ENCODE measurements around the gene IFIT1. TPM values are rescaled to one million over a fixed set of nuclear protein-coding genes. Genes with fewer than 3 reads are reported as not detected.

Gene IFIT1
- total and polyA plus RNA-seq, 9 of the 15 experiments (the other 6 are each of a cell fraction or from before 2014, with no cell fraction given) = 0.03 to 0.40 (median 0.18) TPM

- TF ChIP-seq POLR2H (tag; IDR thresholded peaks at IDR 0.05; ENCODE audit: low read depth) (peak; percentile 50; the same call in 1 of the 2 replicates), SOX6 (IDR thresholded peaks at IDR 0.05) (no peak), YY1 (IDR thresholded peaks at IDR 0.05; ENCODE audit: borderline replicate concordance in 1 of 3, control insufficient read depth in 1 of 3, extremely low read depth in 1 of 3, insufficient read depth in 3 of 3, insufficient read length in 1 of 3, insufficient replicate concordance in 2 of 3, low read depth in 1 of 3, low read length in 2 of 3) (no peak), MEIS2 (IDR thresholded peaks at IDR 0.05; ENCODE audit: partially characterized antibody) (no peak), THAP7 (CRISPR knock-in tag; IDR thresholded peaks at IDR 0.05) (no peak), BCLAF1 (IDR thresholded peaks at IDR 0.05; ENCODE audit: borderline replicate concordance in 1 of 2, control insufficient read depth in 1 of 2, low read depth in 2 of 2, low read length in 1 of 2) (no peak), MBD1 (CRISPR knock-in tag; IDR thresholded peaks at IDR 0.05) (no peak), ARID1B (IDR thresholded peaks at IDR 0.05) (no peak), THAP12 (CRISPR knock-in tag; IDR thresholded peaks at IDR 0.05) (no peak), HMG20B (CRISPR knock-in tag; IDR thresholded peaks at IDR 0.05) (no peak), SNAPC5 (CRISPR knock-in tag; IDR thresholded peaks at IDR 0.05) (no peak), ZBTB9 (CRISPR knock-in tag; IDR thresholded peaks at IDR 0.05) (peak; percentile 96), HMGN3 (IDR thresholded peaks at IDR 0.05; ENCODE audit: borderline replicate concordance, extremely low read depth, insufficient read length, low read depth, low read length) (no peak), PHF8 (IDR thresholded peaks at IDR 0.05; ENCODE audit: borderline replicate concordance, low read length) (no peak), EP400 (IDR thresholded peaks at IDR 0.05) (no peak), CTBP1 (IDR thresholded peaks at IDR 0.05; ENCODE audit: borderline replicate concordance) (0 out of 2 replicates have a peak, but pooled peaks have one; percentile 48), ZNF584 (CRISPR knock-in tag; IDR thresholded peaks at IDR 0.05; ENCODE audit: low read depth) (peak; percentile 99)
These were observed 37.0 kb upstream of the IFIT1 start (continued) for GRCh38 chr10:89355394-89355931.
